HT-29 (cell line): Measurements from ENCODE around the gene TMEM202. TPM values are rescaled to one million over a fixed set of nuclear protein-coding genes. Genes with fewer than 3 reads are reported as not detected.
"Not testable (repeated sequence)": the region's sequence is repeated elsewhere in the genome, so short reads cannot be mapped to it uniquely, and the experiment has no call there.

ENCODE experiments used
- DNase-seq: peaks from one replicate; pipeline ENCODE4 v3.0.0-alpha.2; 2015; ENCODE audit warnings: low spot score
- total RNA-seq: library from RNA; depleted of rRNA; stranded (reverse); fragments of >200 nt; shearing (Covaris generic); gene quantifications from 2 replicates; pipeline ENCODE4 v1.2.3, GENCODE V29; 2014; rRNA removed

Gene TMEM202
- total RNA-seq, 1 experiment from 2014 or later = not detected

GRCh38 chr15:72402726-72403125, 4.6 kb downstream of the TMEM202 start:
- DNase-seq = no peak

GRCh38 chr15:72404356-72404755, 6.3 kb downstream of the TMEM202 start:
- no peak for DNase-seq

- no peak for DNase-seq
Observed at GRCh38 chr15:72404841-72405240, 6.7 kb downstream of the TMEM202 start.

DNA sequence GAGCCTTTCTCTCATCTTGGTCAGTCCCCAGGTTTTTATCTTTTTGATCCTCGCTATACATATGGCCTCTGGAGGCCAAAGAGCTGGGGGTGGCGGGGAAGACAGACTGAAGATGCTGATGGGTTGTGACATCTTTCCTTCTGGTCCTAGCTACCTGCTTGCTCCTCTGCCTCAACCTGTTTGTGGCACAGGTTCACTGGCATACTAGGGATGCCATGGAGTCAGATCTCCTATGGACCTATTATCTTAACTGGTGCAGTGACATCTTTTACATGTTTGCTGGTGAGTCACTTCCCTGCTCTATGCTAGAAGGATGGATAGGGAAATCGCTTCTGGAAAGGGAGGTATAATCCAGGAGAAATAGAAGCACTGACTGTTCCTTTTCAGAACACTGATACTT, 8.8 kb downstream of the TMEM202 start:
- no peak for DNase-seq

DNA sequence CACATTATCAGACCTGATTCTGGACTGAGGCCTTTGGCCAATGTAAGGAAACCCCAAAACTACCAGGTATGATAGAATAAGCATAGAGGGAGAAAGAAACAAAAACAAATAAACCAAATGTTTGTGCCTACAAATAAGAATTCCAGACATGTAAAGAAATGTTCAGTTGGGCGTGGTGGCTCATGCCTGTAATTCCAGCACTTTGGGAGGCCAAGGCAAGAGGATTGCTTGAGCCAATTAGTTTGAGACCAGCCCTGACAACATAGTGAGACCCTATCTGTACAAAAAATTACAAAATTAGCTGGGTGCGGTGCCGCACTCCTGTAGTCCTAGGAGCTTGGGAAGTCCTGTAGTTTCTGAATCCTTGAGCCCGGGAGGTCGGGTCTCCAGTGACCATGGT, 13.0 kb downstream of the TMEM202 start:
- DNase-seq = no peak

DNA sequence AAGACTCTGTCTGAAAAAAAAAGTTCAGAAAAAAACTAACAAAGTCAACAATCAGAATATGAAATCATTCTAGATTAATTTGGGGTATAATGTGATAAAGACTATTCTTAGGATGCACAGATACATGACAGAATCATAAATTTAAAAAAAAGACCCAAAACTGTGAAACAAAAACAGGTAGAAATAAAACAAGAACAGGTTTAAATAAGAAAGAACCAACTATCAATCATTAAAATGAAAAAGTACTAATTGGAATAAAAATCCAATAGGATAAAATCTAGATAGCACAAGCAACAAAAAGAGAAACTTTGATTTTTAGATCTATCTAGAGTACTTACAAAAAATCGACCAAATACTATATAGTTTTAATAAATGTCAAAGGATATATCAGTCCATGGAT, 13.4 kb downstream of the TMEM202 start:
- no peak for DNase-seq

DNA sequence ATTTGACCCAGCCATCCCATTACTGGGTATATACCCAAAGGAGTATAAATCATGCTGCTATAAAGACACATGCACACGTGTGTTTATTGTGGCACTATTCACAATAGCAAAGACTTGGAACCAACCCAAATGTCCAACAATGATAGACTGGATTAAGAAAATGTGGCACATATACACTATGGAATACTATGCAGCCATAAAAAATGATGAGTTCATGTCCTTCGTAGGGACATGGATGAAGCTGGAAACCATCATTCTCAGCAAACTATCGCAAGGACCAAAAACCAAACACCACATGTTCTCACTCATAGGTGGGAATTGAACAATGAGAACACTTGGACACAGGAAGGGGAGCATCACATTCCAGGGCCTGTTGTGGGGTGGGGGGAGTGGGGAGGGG, 15.2 kb downstream of the TMEM202 start:
- DNase-seq = not testable (repeated sequence)

GRCh38 chr15:72415304-72415703, 17.2 kb downstream of the TMEM202 start:
- DNase-seq = no peak

GRCh38 chr15:72419768-72420167, 21.7 kb downstream of the TMEM202 start:
- DNase-seq = not testable (repeated sequence)

DNA sequence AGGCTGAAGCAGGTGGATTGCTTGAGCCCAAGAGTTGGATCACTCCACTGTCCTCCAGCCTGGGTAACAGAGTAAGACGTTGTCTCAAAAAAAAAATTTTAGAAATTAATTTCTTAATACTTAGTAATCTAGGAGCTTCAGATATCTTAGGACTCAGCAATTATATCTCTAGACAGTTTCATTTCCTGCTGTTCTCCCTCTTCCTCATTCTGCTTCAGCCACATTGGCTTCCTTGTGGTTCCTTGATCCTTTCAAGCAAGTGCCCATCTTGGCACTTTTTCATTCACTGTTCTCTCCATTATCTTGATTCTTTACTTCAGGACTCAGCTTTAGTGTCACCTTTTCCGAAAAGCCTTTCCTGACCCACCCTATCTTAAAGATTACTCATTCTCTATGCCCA, 22.5 kb downstream of the TMEM202 start:
- DNase-seq = no peak

- DNase-seq = no peak
Observed at GRCh38 chr15:72421484-72421883, 23.4 kb downstream of the TMEM202 start.

DNA sequence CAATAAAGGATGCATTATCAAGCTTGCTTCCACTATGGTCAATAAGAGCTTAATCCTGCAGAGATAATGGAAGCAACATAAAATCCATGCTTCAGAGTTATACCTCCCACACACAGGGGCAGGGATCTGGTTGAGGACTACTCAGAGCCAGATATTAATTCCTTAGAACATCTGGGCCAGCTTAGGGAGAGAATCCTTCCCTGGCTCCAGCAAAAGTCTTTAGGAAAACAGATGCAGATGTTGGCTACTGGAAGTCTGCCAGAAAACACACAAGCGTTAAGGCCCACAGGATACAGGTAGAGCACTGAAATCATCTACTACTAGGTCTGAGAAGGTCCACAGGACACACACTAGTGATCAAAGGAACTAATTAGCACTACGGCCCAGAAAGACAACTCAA, 25.2 kb downstream of the TMEM202 start:
- no peak for DNase-seq

DNA sequence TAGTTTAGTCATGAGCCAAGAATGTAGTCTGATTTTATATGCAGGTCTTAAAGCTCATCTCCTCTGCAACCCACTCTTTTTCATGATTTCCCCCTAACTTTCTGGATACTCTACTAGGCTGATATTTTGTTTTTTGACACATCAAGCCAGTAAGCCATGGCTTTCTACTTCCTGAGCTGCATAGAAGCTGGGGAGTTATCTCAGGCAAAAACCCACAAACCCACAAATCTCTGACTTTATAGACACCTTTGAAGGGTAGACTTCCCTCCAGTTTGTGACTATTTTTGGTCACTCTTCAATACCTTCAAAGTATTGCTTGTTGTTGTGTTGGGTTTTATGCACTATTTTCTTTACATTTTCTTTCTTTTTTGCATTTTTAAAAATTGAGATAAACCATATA, 28.6 kb downstream of the TMEM202 start:
- DNase-seq = no peak

DNA sequence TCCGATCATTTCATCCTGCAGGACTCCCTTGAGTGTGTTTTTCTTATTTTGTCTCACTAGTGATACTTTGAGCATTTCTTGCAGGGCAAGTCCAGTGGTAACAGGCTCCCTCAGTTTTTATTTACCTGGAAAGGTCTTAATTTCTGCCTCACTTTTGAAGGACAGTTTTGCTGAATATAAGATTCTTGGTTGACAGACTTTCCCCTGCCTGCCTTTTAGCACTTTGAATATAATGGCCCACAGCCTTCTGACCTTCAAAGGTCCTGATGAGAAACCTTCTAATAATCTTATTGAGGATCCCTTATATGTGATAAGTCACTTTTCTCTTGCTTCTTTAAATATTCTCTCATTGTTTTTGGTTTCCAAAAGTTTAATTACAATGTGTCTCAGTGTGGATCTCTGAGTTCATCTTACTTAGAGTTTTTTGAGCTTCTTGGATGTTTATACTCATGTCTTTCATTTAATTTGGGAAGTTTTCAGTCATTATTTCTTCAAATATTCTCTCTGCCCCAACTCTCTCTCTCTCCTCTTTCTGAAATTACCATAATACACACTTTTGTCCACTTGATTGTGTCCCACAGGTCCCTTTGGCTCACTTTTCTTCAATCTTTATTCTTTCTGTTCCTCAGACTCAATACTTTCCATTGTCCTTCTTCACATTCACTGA, 39.7 kb downstream of the TMEM202 start:
- DNase-seq = no peak

- not testable (repeated sequence) for DNase-seq
Observed at GRCh38 chr15:72442848-72443247, 44.7 kb downstream of the TMEM202 start.

GRCh38 chr15:72445426-72445825, 47.3 kb downstream of the TMEM202 start:
- DNase-seq = no peak

GRCh38 chr15:72450805-72451204, 52.7 kb downstream of the TMEM202 start:
- no peak for DNase-seq

DNA sequence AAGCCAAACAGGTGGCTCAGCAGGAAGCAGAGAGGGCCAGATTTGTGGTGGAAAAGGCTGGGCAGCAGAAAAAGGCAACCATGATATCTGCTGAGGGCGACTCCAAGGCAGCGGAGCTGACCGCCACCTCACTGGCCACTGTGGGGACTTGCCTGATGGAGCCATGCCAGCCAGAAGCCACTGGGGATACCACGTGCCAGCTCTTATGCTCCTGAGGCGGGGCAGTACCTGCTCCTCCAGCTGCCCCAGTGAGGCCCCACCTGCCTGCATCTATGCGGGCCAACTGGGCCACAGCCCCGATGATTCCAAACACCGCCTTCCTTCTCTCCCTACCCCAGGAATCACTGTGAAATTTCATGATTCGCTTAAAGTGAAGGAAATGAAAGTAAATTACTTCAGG, 53.1 kb downstream of the TMEM202 start:
- no peak for DNase-seq

- no peak for DNase-seq
Observed at GRCh38 chr15:72456684-72457083, 58.6 kb downstream of the TMEM202 start.

Other genes starting within 250 kb of the TMEM202 start
- 0.03 and 0.29 TPM in 2 replicates for gene GRAMD2A, start 200.5 kb upstream of the TMEM202 start, total RNA-seq
- 1,702 and 1,855 TPM in 2 replicates for gene PKM, start 167.1 kb upstream of the TMEM202 start, total RNA-seq
- 39.1 and 49.9 TPM in 2 replicates for gene PARP6, start 125.8 kb upstream of the TMEM202 start, total RNA-seq
- gene CELF6, start 78.1 kb upstream of the TMEM202 start, total RNA-seq = 0.31 and 0.55 TPM in 2 replicates
- 90.3 and 95.0 TPM in 2 replicates for gene HEXA, start 22.3 kb upstream of the TMEM202 start, total RNA-seq
- 39.4 and 44.1 TPM in 2 replicates for gene ARIH1, start 76.0 kb downstream of the TMEM202 start, total RNA-seq